ENCODE results near the gene ANO1. TPM values are rescaled to one million over a fixed set of nuclear protein-coding genes. Genes with fewer than 3 reads are reported as not detected.

ANO1 gene
- total RNA-seq, 1 experiment from 2014 or later, result 41.7 TPM

DNA sequence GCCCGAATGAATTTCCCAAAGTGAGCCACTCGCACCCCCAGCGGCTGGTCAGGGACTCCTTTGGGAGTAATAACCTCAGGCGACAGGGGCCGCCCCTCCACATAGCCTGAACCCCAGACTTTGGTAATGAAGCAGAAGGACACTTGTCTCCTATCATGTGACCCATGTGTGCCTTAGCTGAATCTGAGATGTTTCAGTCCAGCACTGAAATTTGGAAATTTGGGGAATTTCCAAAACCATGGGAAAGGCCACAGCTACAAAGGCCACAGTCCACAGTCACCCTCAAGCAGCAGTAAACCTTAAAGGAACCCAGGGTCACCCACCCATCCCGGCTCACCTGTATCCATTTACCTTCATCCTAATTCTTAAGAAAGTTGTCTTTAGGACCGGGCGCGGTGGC, 73.6 kb downstream of the ANO1 start:
- RAD21 ChIA-PET (ENCODE audit: low non-redundant PET in 1 of 2, low total read pairs in 2 of 2, uncharacterized antibody in 2 of 2, unreplicated experiment in 2 of 2), result no interaction called here
- no peaks in the 10 kb centered on the region for H4K20me1 ChIP-seq (ENCODE audit: insufficient read depth)
- POLR2A ChIA-PET, result no interaction called here
- CTCF ChIA-PET, result no interaction called here
- DNase-seq (ENCODE audit: low read depth, low spot score), result no peak
- H3K27me3 ChIP-seq (ENCODE audit: insufficient read depth, low read length), result no peaks in the 10 kb centered on the region
- no TSS peak for BruUV-seq (replicated peaks)
- H3K36me3 ChIP-seq (ENCODE audit: control insufficient read depth in 1 of 2, insufficient read depth in 2 of 2, low read length in 2 of 2), result peaks cover 0 to 5% of the 10 kb centered on the region in 2 experiments; a peak in 2 of 4 replicates
- H3K9me3 ChIP-seq (ENCODE audit: control insufficient read depth in 1 of 2, insufficient read depth in 1 of 2, low read depth in 1 of 2, low read length in 2 of 2), result no peaks in the 10 kb centered on the region
- H2AFZ ChIP-seq (ENCODE audit: low read depth, low read length, poor library complexity, severe bottlenecking), result no peak overlapping the region
- intact Hi-C loops (cut with micrococcal nuclease), result no loop called here
- H3K4me1 ChIP-seq (ENCODE audit: control insufficient read depth in 1 of 2, insufficient read depth in 2 of 2, low read length in 2 of 2), result no peaks in the 10 kb centered on the region
- no peak for TF ChIP-seq JUND (IDR thresholded peaks at IDR 0.05)
- no peak for TF ChIP-seq FOSL1 (IDR thresholded peaks at IDR 0.05; ENCODE audit: low read depth)
- TF ChIP-seq, protein P1, sequence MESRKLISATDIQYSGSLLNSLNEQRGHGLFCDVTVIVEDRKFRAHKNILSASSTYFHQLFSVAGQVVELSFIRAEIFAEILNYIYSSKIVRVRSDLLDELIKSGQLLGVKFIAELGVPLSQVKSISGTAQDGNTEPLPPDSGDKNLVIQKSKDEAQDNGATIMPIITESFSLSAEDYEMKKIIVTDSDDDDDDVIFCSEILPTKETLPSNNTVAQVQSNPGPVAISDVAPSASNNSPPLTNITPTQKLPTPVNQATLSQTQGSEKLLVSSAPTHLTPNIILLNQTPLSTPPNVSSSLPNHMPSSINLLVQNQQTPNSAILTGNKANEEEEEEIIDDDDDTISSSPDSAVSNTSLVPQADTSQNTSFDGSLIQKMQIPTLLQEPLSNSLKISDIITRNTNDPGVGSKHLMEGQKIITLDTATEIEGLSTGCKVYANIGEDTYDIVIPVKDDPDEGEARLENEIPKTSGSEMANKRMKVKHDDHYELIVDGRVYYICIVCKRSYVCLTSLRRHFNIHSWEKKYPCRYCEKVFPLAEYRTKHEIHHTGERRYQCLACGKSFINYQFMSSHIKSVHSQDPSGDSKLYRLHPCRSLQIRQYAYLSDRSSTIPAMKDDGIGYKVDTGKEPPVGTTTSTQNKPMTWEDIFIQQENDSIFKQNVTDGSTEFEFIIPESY (IDR thresholded peaks at IDR 0.05; ENCODE audit: extremely low read depth, insufficient replicate concordance, low read length), result no peak
- TF ChIP-seq EZH2 (IDR thresholded peaks at IDR 0.05), result no peak
- TF ChIP-seq RAD21 (IDR thresholded peaks at IDR 0.05; ENCODE audit: low read depth), result no peak
- TF ChIP-seq YY1 (IDR thresholded peaks at IDR 0.05; ENCODE audit: extremely low read depth, insufficient replicate concordance, low read depth, low read length), result no peak
- TF ChIP-seq POLR2AphosphoS5 (IDR thresholded peaks at IDR 0.05; ENCODE audit: low read depth, low read length), result no peak
- TF ChIP-seq ZNF274 (IDR thresholded peaks at IDR 0.05; ENCODE audit: low read depth, low read length), result no peak
- no peak for TF ChIP-seq CEBPB (IDR thresholded peaks at IDR 0.05; ENCODE audit: low read depth)
- TF ChIP-seq CBX3 (IDR thresholded peaks at IDR 0.05; ENCODE audit: low read depth), result no peak
- TF ChIP-seq POLR2A (IDR thresholded peaks at IDR 0.05; ENCODE audit: borderline replicate concordance, extremely low read depth, insufficient read depth, insufficient read length), result no peak
- TF ChIP-seq, protein P2, sequence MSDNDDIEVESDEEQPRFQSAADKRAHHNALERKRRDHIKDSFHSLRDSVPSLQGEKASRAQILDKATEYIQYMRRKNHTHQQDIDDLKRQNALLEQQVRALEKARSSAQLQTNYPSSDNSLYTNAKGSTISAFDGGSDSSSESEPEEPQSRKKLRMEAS (IDR thresholded peaks at IDR 0.05), result no peak
- no peak for TF ChIP-seq EGR1 (IDR thresholded peaks at IDR 0.05; ENCODE audit: low read depth)
- no peak for TF ChIP-seq SRF (IDR thresholded peaks at IDR 0.05; ENCODE audit: low read depth)
- TF ChIP-seq SP1 (IDR thresholded peaks at IDR 0.05; ENCODE audit: low read depth), result no peak
- no peak for TF ChIP-seq SIN3A (IDR thresholded peaks at IDR 0.05; ENCODE audit: low read depth)
- TF ChIP-seq EZH2phosphoT487 (IDR thresholded peaks at IDR 0.05; ENCODE audit: borderline replicate concordance), result no peak
- TF ChIP-seq ELF1 (IDR thresholded peaks at IDR 0.05; ENCODE audit: borderline replicate concordance, low read depth), result no peak
- TF ChIP-seq, protein P3, sequence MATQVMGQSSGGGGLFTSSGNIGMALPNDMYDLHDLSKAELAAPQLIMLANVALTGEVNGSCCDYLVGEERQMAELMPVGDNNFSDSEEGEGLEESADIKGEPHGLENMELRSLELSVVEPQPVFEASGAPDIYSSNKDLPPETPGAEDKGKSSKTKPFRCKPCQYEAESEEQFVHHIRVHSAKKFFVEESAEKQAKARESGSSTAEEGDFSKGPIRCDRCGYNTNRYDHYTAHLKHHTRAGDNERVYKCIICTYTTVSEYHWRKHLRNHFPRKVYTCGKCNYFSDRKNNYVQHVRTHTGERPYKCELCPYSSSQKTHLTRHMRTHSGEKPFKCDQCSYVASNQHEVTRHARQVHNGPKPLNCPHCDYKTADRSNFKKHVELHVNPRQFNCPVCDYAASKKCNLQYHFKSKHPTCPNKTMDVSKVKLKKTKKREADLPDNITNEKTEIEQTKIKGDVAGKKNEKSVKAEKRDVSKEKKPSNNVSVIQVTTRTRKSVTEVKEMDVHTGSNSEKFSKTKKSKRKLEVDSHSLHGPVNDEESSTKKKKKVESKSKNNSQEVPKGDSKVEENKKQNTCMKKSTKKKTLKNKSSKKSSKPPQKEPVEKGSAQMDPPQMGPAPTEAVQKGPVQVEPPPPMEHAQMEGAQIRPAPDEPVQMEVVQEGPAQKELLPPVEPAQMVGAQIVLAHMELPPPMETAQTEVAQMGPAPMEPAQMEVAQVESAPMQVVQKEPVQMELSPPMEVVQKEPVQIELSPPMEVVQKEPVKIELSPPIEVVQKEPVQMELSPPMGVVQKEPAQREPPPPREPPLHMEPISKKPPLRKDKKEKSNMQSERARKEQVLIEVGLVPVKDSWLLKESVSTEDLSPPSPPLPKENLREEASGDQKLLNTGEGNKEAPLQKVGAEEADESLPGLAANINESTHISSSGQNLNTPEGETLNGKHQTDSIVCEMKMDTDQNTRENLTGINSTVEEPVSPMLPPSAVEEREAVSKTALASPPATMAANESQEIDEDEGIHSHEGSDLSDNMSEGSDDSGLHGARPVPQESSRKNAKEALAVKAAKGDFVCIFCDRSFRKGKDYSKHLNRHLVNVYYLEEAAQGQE (IDR thresholded peaks at IDR 0.05; ENCODE audit: low read depth), result no peak
- TF ChIP-seq, protein P4, sequence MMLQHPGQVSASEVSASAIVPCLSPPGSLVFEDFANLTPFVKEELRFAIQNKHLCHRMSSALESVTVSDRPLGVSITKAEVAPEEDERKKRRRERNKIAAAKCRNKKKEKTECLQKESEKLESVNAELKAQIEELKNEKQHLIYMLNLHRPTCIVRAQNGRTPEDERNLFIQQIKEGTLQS (IDR thresholded peaks at IDR 0.05), result no peak
- no peak for ATAC-seq
- no peak overlapping the region for H3K4me3 ChIP-seq (replicated peaks in 1 of 2; ENCODE audit: low read depth in 1 of 2, low read length in 2 of 2)
- H3K9ac ChIP-seq (ENCODE audit: low read length), result no peak overlapping the region
- no peaks in the 10 kb centered on the region for H3K9me2 ChIP-seq (ENCODE audit: insufficient read depth)
- H3K4me2 ChIP-seq (ENCODE audit: low read length), result no peak overlapping the region
- H3K27ac ChIP-seq (ENCODE audit: low read depth, low read length), result no peak overlapping the region
- no peaks in the 10 kb centered on the region for H3K79me2 ChIP-seq (ENCODE audit: insufficient read depth, low read length)

All from HCT116 (cell line).